HG03060 (cell line): ENCODE data around the gene ERAS.
"Not testable (repeated sequence)": the region's sequence is repeated elsewhere in the genome, so short reads cannot be mapped to it uniquely, and the experiment has no call there.

ENCODE experiments used
- ATAC-seq: cut with Tn5 transposase; IDR thresholded peaks from one replicate; pipeline ENCODE4 v1.9.1; 2021; ENCODE audit warnings: low read depth, moderate number of reproducible peaks; ENCODE audit not compliant: unreplicated experiment

The ERAS gene

GRCh38 chrX:48794911-48795515 is 31.3 kb upstream of the ERAS start:
- no peak for ATAC-seq

DNA sequence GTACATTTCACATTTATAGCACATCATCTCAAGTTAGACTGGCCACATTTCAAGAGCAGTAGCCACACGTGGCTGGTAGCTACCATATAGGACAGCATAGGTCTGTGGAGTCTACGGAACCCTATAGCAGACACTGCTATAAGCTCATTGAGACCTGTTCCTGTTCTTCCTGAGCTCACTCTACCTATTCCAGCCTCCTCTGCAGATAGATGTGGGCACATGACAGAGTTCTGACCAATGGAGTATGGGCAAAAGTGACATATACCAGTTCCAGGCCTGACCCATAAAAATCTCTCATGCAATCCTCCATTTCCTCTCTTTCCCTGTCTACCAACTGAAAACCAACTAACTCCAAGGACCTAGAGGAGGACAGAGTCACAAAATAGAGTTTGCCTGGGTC is 28.0 kb upstream of the ERAS start:
- no peak for ATAC-seq

- no peak for ATAC-seq
Measured at GRCh38 chrX:48800574-48801279, 25.6 kb upstream of the ERAS start.

DNA sequence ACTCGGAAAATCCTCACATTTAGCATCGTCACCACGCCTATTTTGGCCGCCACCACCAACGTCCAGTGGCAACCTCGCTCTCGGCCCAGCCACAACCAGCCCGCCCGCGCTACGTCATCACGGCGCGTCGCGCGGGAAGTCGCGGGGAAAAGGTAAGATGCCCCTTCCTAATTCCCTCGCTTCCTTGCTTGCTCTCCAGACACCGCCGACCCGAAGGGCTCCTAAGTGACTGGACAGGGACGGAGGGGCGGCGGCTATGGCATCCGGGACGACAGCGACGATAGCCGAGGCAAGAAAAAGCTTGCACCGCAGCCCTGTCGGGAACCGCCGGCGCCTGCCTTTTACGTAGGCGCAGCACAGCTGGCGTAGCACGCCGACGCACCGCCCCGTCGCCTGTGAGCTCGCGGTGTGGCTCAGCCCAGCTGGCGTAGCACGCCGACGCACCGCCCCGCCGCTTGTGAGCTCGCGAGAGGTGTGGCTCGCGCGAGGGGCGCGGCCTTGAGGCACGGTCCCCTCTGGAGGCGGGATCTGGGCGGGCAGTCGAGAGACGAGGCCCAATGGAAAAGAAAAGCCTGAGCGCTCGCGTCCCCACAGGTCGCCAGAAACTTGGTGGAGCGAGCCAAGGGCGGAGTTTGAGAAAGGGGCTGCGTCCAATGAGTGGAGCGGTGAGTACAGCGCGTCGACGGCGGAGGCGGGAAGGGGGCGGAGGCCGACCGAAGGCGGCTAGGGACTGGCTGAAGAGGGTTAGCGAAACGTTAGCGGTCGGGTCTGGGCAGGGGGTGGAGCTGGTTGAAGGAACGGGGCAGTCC is 24.8 kb upstream of the ERAS start, which contains the start of gene HDAC6:
Gene HDAC6, plus strand, starts transcription at position 788 of the 809 bp plus-strand sequence. CDS start 626 bp downstream, outside the sequence.
- ATAC-seq, result peak; percentile 67

GRCh38 chrX:48802089-48802904 is 24.0 kb upstream of the ERAS start:
- ATAC-seq, result peak; percentile 23

DNA sequence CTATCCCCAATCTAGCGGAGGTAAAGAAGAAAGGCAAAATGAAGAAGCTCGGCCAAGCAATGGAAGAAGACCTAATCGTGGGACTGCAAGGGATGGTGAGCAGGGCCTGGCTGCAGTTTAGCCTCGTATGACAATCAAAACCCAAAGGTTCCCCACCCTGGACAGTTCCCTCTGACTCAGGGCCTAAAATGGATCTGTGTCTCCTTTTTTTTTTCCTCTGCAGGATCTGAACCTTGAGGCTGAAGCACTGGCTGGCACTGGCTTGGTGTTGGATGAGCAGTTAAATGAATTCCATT is 23.5 kb upstream of the ERAS start:
- ATAC-seq, result no peak

- ATAC-seq, result no peak
Measured at GRCh38 chrX:48806081-48806480, 20.2 kb upstream of the ERAS start.

DNA sequence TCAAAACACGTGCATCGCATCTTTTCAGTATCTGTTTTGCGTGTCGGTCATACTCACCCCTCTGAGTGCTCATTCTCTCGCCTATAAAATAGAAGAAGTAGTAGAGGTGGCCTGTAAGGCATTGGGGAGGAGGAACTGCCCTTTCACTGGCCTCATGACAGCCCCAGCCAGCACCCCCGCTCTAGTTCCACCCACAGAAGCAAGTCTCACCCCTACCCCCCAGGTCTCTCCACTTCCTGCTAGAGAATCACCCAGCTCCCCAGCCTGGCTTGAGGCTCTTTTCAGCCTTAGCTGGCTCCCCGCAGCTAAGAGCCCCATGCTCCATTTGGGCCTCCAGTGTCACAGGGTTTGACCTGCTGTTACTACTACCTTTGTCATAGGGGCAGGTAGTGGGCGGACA is 12.7 kb upstream of the ERAS start:
- ATAC-seq, result no peak

GRCh38 chrX:48814722-48815121 is 11.6 kb upstream of the ERAS start:
- no peak for ATAC-seq

DNA sequence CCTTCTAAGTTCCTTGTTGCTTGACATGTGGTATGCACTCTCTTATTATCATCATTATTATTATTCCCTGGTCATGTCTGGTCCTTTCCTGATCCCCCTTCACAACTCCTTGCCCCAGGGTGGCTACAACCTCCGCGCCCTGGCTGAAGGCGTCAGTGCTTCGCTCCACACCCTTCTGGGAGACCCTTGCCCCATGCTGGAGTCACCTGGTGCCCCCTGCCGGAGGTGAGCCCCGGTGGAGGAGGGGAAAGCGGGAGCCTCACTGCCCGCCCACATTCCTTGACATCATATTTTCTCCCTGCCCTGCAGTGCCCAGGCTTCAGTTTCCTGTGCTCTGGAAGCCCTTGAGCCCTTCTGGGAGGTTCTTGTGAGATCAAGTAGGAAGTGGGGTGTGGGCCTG is 11.0 kb upstream of the ERAS start:
- no peak for ATAC-seq

- no peak for ATAC-seq
Measured at GRCh38 chrX:48816014-48816810, 10.1 kb upstream of the ERAS start.

DNA sequence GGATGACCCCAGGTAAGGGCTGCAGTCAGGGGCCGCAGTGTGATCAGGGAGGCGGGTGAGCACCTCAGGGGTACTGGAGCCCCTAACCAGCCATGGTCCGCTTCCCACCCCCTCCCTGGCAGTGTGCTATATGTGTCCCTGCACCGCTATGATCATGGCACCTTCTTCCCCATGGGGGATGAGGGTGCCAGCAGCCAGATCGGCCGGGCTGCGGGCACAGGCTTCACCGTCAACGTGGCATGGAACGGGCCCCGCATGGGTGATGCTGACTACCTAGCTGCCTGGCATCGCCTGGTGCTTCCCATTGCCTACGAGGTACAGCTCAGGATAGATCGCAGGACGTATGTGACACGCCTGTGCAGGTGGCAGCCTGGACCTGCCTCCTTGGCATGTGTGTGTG is 8.2 kb upstream of the ERAS start:
- ATAC-seq, result no peak

GRCh38 chrX:48818866-48819265 is 7.4 kb upstream of the ERAS start:
- ATAC-seq, result no peak

DNA sequence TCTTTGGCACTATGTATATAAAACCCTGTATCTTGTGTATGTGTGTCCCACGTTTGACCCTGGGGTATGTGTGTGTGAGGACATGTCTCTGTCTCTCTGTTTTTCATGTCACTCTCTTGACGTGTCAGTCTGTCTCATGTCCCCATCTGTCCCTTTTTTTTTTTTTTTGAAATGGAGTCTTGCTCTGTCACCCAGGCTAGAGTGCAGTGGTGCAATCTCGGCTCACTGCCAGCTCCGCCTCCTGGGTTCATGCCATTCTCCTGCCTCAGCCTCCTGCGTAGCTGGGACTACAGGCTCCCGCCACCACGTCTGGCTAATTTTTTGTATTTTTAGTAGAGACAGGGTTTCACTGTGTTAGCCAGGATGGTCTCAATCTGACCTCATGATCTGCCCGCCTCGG is 6.9 kb upstream of the ERAS start:
- ATAC-seq, result not testable (repeated sequence)

- no peak for ATAC-seq
Measured at GRCh38 chrX:48823053-48823452, 3.3 kb upstream of the ERAS start.

GRCh38 chrX:48824066-48824465 is 2.2 kb upstream of the ERAS start:
- no peak for ATAC-seq

GRCh38 chrX:48826876-48827653 is 752 bp downstream of the ERAS start:
- no peak for ATAC-seq

DNA sequence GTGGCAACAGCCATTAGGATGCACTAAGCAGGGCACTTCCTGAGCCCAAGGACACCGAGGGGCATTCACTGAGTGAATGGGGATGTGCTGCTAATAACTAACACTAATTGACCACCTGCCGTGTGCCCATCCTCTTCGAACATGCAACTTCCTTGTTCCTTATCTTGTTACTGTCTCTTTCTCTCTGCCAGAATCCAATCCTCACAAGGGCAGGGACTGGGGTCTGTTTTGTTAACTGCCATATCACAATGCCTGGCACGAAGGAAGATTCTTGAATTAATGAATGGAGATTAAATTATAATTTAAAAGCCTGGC is 1.3 kb downstream of the ERAS start:
- ATAC-seq, result no peak

DNA sequence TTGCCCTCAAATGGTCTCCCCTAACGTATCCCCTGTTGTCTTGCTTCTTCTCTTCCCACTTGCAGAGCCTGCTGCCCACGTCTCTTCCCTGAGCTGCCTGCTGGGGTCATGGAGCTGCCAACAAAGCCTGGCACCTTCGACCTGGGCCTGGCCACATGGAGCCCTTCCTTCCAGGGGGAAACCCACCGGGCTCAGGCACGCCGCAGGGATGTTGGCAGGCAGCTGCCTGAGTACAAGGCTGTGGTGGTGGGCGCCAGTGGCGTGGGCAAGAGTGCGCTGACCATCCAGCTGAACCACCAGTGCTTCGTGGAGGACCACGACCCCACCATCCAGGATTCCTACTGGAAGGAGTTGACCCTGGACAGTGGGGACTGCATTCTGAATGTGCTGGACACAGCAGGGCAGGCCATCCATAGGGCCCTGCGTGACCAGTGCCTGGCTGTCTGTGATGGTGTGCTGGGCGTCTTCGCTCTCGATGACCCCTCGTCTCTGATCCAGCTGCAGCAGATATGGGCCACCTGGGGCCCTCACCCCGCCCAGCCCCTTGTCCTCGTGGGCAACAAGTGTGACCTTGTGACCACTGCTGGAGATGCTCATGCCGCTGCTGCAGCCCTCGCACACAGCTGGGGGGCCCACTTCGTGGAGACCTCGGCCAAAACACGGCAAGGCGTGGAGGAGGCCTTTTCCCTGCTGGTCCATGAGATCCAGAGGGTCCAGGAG is 2.9 kb downstream of the ERAS start:
- no peak for ATAC-seq
